HepG2 (cell line): ENCODE results near the gene PRKAR1A. TPM values are rescaled to one million over a fixed set of nuclear protein-coding genes. Genes with fewer than 3 reads are reported as not detected.

ENCODE experiments used
- ATAC-seq: fragments of 200-7000 bp; cut with Tn5 transposase; 3 replicates; pipeline ENCODE4 v1.9.1; 2020; ENCODE audit warnings: mild to moderate bottlenecking, moderate library complexity
- BruUV-seq: library from RNA; stranded (reverse); fragments of 400-500 nt; replicated peaks from 2 replicates; lab custom pipeline; 2021; lab: Mats Ljungman, UMichigan
- CTCF ChIA-PET: fragments of 300-600 bp; formaldehyde crosslinking; extraction: SDS; loops from one replicate; lab custom pipeline; 2021; ENCODE audit warnings: low total read pairs, inconsistent platforms, low intra/inter-chr PET ratio; lab: Yijun Ruan, JAX
- POLR2A ChIA-PET: fragments of 350-600 bp; sonication (Branson Sonifier 250); formaldehyde crosslinking; loops from one replicate; lab custom pipeline; 2020; ENCODE audit warnings: antibody characterized with exemption, inconsistent platforms; lab: Yijun Ruan, JAX
- DNase-seq: peaks from one replicate; pipeline ENCODE4 v3.0.0-alpha.2; 2015; ENCODE audit warnings: low spot score
- FAIRE-seq: peaks from 3 replicates; lab custom pipeline; 2011; peaks lifted over from hg19 to GRCh38; lab: Jason Lieb, UNC
- H2AFZ ChIP-seq: one replicate; pipeline ENCODE4 v1.6.1; 2011; ENCODE audit warnings: low read length, inconsistent platforms
- H3K27ac ChIP-seq: fragments of 300-600 bp; 3 replicates; pipeline ENCODE4 v1.8.0; 2011; ENCODE audit warnings: mixed run types, mild to moderate bottlenecking, mixed read lengths, low read length, inconsistent platforms; ENCODE audit not compliant: insufficient read depth; ENCODE audit errors: extremely low read length
- H3K27me3 ChIP-seq, 2 experiments: fragments of 200-600 bp in 1 of 2; 2 replicates in 1 of 2; 3 replicates in 1 of 2; pipeline versions ENCODE4 v1.6.0 to v1.8.0; 2011; ENCODE audit warnings: low read length in 2 of 2, mild to moderate bottlenecking in 2 of 2, moderate library complexity in 2 of 2, inconsistent platforms in 1 of 2; ENCODE audit not compliant: insufficient read depth in 2 of 2, control insufficient read depth in 1 of 2
- H3K36me3 ChIP-seq, 2 experiments: fragments of 200-600 bp in 1 of 2; replicated peaks in 1 of 2; 2 replicates in 1 of 2; 3 replicates in 1 of 2; pipeline versions ENCODE4 v1.5.1 to v1.8.0; 2011; ENCODE audit warnings: low read length in 2 of 2, inconsistent platforms in 1 of 2; ENCODE audit not compliant: insufficient read depth in 2 of 2, control insufficient read depth in 1 of 2
- H3K4me1 ChIP-seq: 2 replicates; pipeline ENCODE4 v1.5.1; 2012; ENCODE audit warnings: low read length, inconsistent platforms; ENCODE audit not compliant: insufficient read depth
- H3K4me2 ChIP-seq: 2 replicates; pipeline ENCODE4 v1.6.0; 2011; ENCODE audit warnings: low read depth, low read length, inconsistent platforms
- H3K4me3 ChIP-seq, 3 experiments: fragments of 200-600 bp in 1 of 3; sonication (generic), shearing (Covaris generic) in 1 of 3; replicated peaks in 1 of 3; 2 replicates each; pipeline ENCODE4 v1.5.1; 2011 to 2016; ENCODE audit warnings: low read length in 3 of 3, inconsistent platforms in 2 of 3, low read depth in 2 of 3, mild to moderate bottlenecking in 2 of 3, control low read depth in 1 of 3, mixed read lengths in 1 of 3; ENCODE audit not compliant: insufficient read depth in 1 of 3
- H3K79me2 ChIP-seq: one replicate; pipeline ENCODE4 v1.6.1; 2011; ENCODE audit warnings: low read length, inconsistent platforms; ENCODE audit not compliant: insufficient read depth
- H3K9ac ChIP-seq: 2 replicates; pipeline ENCODE4 v1.6.0; 2011; ENCODE audit warnings: mild to moderate bottlenecking, low read depth, low read length, inconsistent platforms; ENCODE audit not compliant: insufficient read depth
- H3K9me3 ChIP-seq: 2 replicates; pipeline ENCODE4 v1.5.1; 2012; ENCODE audit warnings: mild to moderate bottlenecking, low read length
- H4K20me1 ChIP-seq: 2 replicates; pipeline ENCODE4 v1.6.0; 2011; ENCODE audit warnings: inconsistent platforms, mild to moderate bottlenecking, low read length, moderate library complexity; ENCODE audit not compliant: insufficient read depth
- GATA4 ChIP-seq: sonication (generic); IDR thresholded peaks from 2 replicates; pipeline ENCODE4 v1.6.1; 2016; ENCODE audit warnings: antibody characterized with exemption, low read depth, borderline replicate concordance
- MAF1 ChIP-seq: sonication (generic); formaldehyde crosslinking; IDR thresholded peaks from 2 replicates; pipeline ENCODE4 v1.5.0; 2020; ENCODE audit warnings: missing genetic modification reagents, borderline replicate concordance
- MAFK ChIP-seq, 2 experiments: IDR thresholded peaks in 1 of 2; conservative IDR thresholded peaks in 1 of 2; 2 replicates each; pipeline ENCODE4 v1.6.1; 2011; ENCODE audit warnings: improper control_type of control experiment in 2 of 2, low read length in 2 of 2
- ZNF331 ChIP-seq: sonication (generic); formaldehyde crosslinking; IDR thresholded peaks from 2 replicates; pipeline ENCODE4 v1.4.0; 2020; ENCODE audit warnings: missing genetic modification reagents
- WGBS: methylation state at CpG from one replicate; pipeline ENCODE4 v1.1.6; 2017; ENCODE audit warnings: low lambda C conversion rate; 5-methylcytosine and 5-hydroxymethylcytosine counted together
- in situ Hi-C: cut with HindIII; loops from 2 replicates; pipeline ENCODE4 v1.10.0; 2017; ENCODE audit warnings: low pct_unique_long_range_greater_than_20kb; ENCODE audit not compliant: extremely low pct_ligation_motif_present
- intact Hi-C: fragments of 100-400 bp; cut with micrococcal nuclease; formaldehyde crosslinking; loops from one replicate; pipeline ENCODE4 v1.10.0; 2022; ENCODE audit not compliant: unreplicated experiment
- polyA plus RNA-seq, 8 experiments: library from polyadenylated mRNA; depleted of rRNA in 3 of 8; stranded (reverse) in 7 of 8; unstranded in 1 of 8; fragments of >200 nt; fragmentation: Illumina TruSeq in 4 of 8; extraction: Trizol in 4 of 8; gene quantifications; 2 replicates each; pipeline versions ENCODE4 v1.2.1 to v1.2.3, GENCODE V29; 2011 to 2016; ENCODE audit warnings: low read depth in 4 of 8, missing spikeins in 1 of 8, mixed read lengths in 1 of 8; ENCODE audit not compliant: insufficient read depth in 1 of 8
- total RNA-seq, 5 experiments: library from RNA; depleted of rRNA; stranded (reverse); fragments of >200 nt; fragmentation: Illumina TruSeq; extraction: Trizol; gene quantifications; 2 replicates each; pipeline ENCODE4 v1.2.3, GENCODE V29; 2016; ENCODE audit warnings: low read depth in 1 of 5

The PRKAR1A gene
- total and polyA plus RNA-seq, 2 of the 13 experiments (the other 11 are each of a cell fraction or from before 2014, with no cell fraction given): 265 to 266 TPM

DNA sequence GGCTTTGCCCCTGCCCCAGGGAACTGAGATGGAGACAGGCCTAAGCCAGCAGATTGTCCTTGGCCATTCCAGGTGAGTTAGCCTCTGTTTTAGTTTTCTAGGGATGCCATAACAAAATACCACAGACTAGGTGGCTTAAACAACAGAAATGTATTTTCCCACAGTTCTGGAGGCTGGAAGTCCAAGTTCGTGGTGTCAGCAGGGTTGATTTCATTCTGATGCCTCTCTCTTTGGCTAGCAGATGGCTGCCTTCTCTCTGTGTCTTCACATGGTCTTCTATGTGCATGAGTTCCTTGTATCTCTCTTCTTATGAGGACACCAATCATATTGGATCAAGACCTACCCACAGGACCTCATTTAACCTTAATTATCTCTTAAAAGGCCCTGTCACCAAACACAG, 76.1 kb downstream of the PRKAR1A start:
- BruUV-seq: no TSS peak
- no peak overlapping the region for H3K27ac ChIP-seq
- H2AFZ ChIP-seq: no peak overlapping the region
- no peak for FAIRE-seq
- no peaks in the 10 kb centered on the region for H3K79me2 ChIP-seq
- intact Hi-C loops: no loop called here
- peaks cover 29% of the 10 kb centered on the region for H3K4me1 ChIP-seq
- TF ChIP-seq GATA4: no peak
- TF ChIP-seq, all 625 proteins: peak for 0
- Histone ChIP-seq H3K9me3 (peaks cover 14% of the 10 kb centered on the region), H4K20me1 (no peaks in the 10 kb centered on the region), H3K4me2 (no peak overlapping the region), H3K9ac (no peak overlapping the region), H3K27me3 (no peaks in the 10 kb centered on the region), H3K36me3 (peaks cover 0 to 5% of the 10 kb centered on the region in 2 experiments; a peak in 2 of 5 replicates), H3K4me3 (no peak overlapping the region)
- in situ Hi-C loops: no loop called here
- WGBS: 71% methylated on average over 1 of the region's 1 CpG
- no peak for ATAC-seq
- CTCF ChIA-PET: no interaction called here
- POLR2A ChIA-PET: no interaction called here
- no peak for DNase-seq

DNA sequence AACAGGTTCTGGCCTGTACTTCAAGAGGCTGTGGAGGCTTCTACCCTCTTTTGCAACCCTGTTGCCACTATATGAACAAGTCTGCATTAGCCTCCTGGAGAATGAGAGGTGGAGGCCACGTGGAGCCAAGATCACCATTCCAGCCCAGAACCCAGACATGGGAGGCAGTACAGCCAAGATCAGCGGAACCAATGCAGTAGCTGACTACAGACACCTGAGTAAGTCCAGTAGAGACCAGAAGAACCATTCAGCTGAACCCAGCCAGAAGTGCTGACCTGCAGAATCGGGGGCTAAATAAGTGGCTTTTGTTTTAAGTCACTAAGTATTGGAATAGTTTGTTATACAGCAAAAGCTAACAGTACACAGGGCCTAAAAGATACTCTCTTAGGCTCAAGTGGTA, 76.9 kb downstream of the PRKAR1A start:
- Histone ChIP-seq H3K27me3 (no peaks in the 10 kb centered on the region), H3K4me2 (no peak overlapping the region), H3K4me1 (peaks cover 26% of the 10 kb centered on the region), H3K9ac (no peak overlapping the region), H3K9me3 (peaks cover 14% of the 10 kb centered on the region), H2AFZ (no peak overlapping the region), H3K79me2 (no peaks in the 10 kb centered on the region), H3K27ac (no peak overlapping the region), H4K20me1 (no peaks in the 10 kb centered on the region), H3K36me3 (peaks cover 0 to 5% of the 10 kb centered on the region in 2 experiments; a peak in 2 of 5 replicates), H3K4me3 (no peak overlapping the region)
- FAIRE-seq: no peak
- TF ChIP-seq MAF1 (CRISPR knock-in tag): no peak
- peak in 1 of 2 experiments; percentile 26; a peak in 1 of 4 replicates for TF ChIP-seq MAFK (conservative IDR thresholded peaks at IDR 0.05 in 1 of 2, IDR thresholded peaks at IDR 0.05 in 1 of 2; ENCODE audit: low read length in 2 of 2)
- peak; percentile 100 for TF ChIP-seq ZNF331
- CTCF ChIA-PET: no interaction called here
- ATAC-seq: no peak
- WGBS: 94% methylated on average over 3 of the region's 3 CpGs
- in situ Hi-C loops (no loop called here), intact Hi-C loops (no loop called here)
- POLR2A ChIA-PET: interaction anchor here (2.6 kb wide), 1 partner anchor 9 kb away, joined by 9 read pairs; no protein-coding TSS in a partner anchor
- no TSS peak for BruUV-seq
- DNase-seq: no peak
